ENCODE results near the gene FTCD.

Gene FTCD

GRCh38 chr21:46122758-46123683 lies 32.4 kb downstream of the FTCD start:
- no peak for TF ChIP-seq CTCF (IDR thresholded peaks at IDR 0.05; ENCODE audit: borderline replicate concordance, extremely low read depth, low read length, poor library complexity, severe bottlenecking)
- H3K36me3 ChIP-seq (ENCODE audit: insufficient read depth, low read length), result no peaks in the 10 kb centered on the region
- DNase-seq, result no peak

DNA sequence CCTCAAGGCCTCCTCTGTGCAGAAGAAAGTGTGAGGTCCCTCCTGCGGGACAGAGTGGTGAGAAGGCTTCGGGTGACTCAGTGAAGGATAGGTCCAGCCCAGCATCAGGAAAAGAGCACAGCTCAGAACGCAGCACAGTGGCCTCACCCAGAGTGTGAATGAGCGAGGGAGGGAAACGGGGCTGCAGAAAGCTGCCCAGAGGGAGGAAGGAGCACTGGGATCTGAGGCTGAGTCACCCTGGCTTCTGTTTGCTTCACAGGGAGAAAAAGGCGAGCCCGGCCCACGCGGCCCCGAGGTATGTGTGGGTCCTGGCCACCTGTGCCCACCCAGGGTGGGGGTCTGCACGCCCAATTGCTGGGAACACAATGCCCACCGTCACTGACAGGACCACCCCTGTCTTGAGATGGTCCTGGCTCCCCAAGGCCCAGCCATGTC lies 33.1 kb downstream of the FTCD start:
- no peak overlapping the region for H3K9ac ChIP-seq (ENCODE audit: low read depth, low read length)
- H2AFZ ChIP-seq (ENCODE audit: low read depth, low read length), result no peak overlapping the region
- no peak overlapping the region for H3K4me2 ChIP-seq (ENCODE audit: insufficient read depth, low read length)
- ATAC-seq (ENCODE audit: insufficient read depth, low read depth), result no peak
- H4K20me1 ChIP-seq (ENCODE audit: insufficient read depth, low read length), result peaks cover 4% of the 10 kb centered on the region; the same call in 1 of the 2 replicates
- no peaks in the 10 kb centered on the region for H3K36me3 ChIP-seq (ENCODE audit: insufficient read depth, low read length)
- no peaks in the 10 kb centered on the region for H3K9me3 ChIP-seq (ENCODE audit: insufficient read depth, low read length, severe bottlenecking)
- H3K4me3 ChIP-seq (ENCODE audit: low read depth in 1 of 2, low read length in 2 of 2), result no peak overlapping the region
- no peaks in the 10 kb centered on the region for H3K27me3 ChIP-seq (ENCODE audit: insufficient read depth, low read length, poor library complexity)
- H3K79me2 ChIP-seq (ENCODE audit: insufficient read depth, low read length), result no peaks in the 10 kb centered on the region
- no peaks in the 10 kb centered on the region for H3K4me1 ChIP-seq (ENCODE audit: insufficient read depth, low read length)
- no peak for DNase-seq
- no peak overlapping the region for H3K27ac ChIP-seq (ENCODE audit: low read length)
- TF ChIP-seq EZH2 (IDR thresholded peaks at IDR 0.05; ENCODE audit: borderline replicate concordance, low read depth, low read length, severe bottlenecking) (no peak), CTCF (IDR thresholded peaks at IDR 0.05; ENCODE audit: borderline replicate concordance, extremely low read depth, low read length, poor library complexity, severe bottlenecking) (no peak)

More at GRCh38 chr21:46122758-46123683, 32.4 kb downstream of the FTCD start:
- ATAC-seq (ENCODE audit: insufficient read depth, low read depth), result no peak
- no peaks in the 10 kb centered on the region for H3K27me3 ChIP-seq (ENCODE audit: insufficient read depth, low read length, poor library complexity)
- no peaks in the 10 kb centered on the region for H3K4me1 ChIP-seq (ENCODE audit: insufficient read depth, low read length)
- no peak overlapping the region for H2AFZ ChIP-seq (ENCODE audit: low read depth, low read length)
- no peaks in the 10 kb centered on the region for H3K9me3 ChIP-seq (ENCODE audit: insufficient read depth, low read length, severe bottlenecking)
- no peak overlapping the region for H3K4me2 ChIP-seq (ENCODE audit: insufficient read depth, low read length)
- no peak overlapping the region for H3K4me3 ChIP-seq (ENCODE audit: low read depth in 1 of 2, low read length in 2 of 2)
- H3K27ac ChIP-seq (ENCODE audit: low read length), result no peak overlapping the region
- H3K9ac ChIP-seq (ENCODE audit: low read depth, low read length), result no peak overlapping the region
- peaks cover 4% of the 10 kb centered on the region; the same call in 1 of the 2 replicates for H4K20me1 ChIP-seq (ENCODE audit: insufficient read depth, low read length)
- no peaks in the 10 kb centered on the region for H3K79me2 ChIP-seq (ENCODE audit: insufficient read depth, low read length)

- no peak overlapping the region for H3K27ac ChIP-seq (ENCODE audit: low read length)
- H2AFZ ChIP-seq (ENCODE audit: low read depth, low read length), result no peak overlapping the region
- H3K9ac ChIP-seq (ENCODE audit: low read depth, low read length), result no peak overlapping the region
- 0 out of 2 replicates have a peak, but pooled peaks cover under 1% of the 10 kb centered on the region for H4K20me1 ChIP-seq (ENCODE audit: insufficient read depth, low read length)
- no peaks in the 10 kb centered on the region for H3K27me3 ChIP-seq (ENCODE audit: insufficient read depth, low read length, poor library complexity)
- ATAC-seq (ENCODE audit: insufficient read depth, low read depth), result no peak
- no peaks in the 10 kb centered on the region for H3K36me3 ChIP-seq (ENCODE audit: insufficient read depth, low read length)
- DNase-seq, result no peak
- H3K9me3 ChIP-seq (ENCODE audit: insufficient read depth, low read length, severe bottlenecking), result no peaks in the 10 kb centered on the region
- no peaks in the 10 kb centered on the region for H3K4me1 ChIP-seq (ENCODE audit: insufficient read depth, low read length)
- no peak for TF ChIP-seq EZH2 (IDR thresholded peaks at IDR 0.05; ENCODE audit: borderline replicate concordance, low read depth, low read length, severe bottlenecking)
- no peak for TF ChIP-seq CTCF (IDR thresholded peaks at IDR 0.05; ENCODE audit: borderline replicate concordance, extremely low read depth, low read length, poor library complexity, severe bottlenecking)
- H3K79me2 ChIP-seq (ENCODE audit: insufficient read depth, low read length), result no peaks in the 10 kb centered on the region
- no peak overlapping the region for H3K4me2 ChIP-seq (ENCODE audit: insufficient read depth, low read length)
- H3K4me3 ChIP-seq (ENCODE audit: low read depth in 1 of 2, low read length in 2 of 2), result no peak overlapping the region
Measured at GRCh38 chr21:46121286-46122221, 33.8 kb downstream of the FTCD start.

Measured in DND-41 (cell line).